Measurements from ENCODE around the gene ARHGEF1.

DNA sequence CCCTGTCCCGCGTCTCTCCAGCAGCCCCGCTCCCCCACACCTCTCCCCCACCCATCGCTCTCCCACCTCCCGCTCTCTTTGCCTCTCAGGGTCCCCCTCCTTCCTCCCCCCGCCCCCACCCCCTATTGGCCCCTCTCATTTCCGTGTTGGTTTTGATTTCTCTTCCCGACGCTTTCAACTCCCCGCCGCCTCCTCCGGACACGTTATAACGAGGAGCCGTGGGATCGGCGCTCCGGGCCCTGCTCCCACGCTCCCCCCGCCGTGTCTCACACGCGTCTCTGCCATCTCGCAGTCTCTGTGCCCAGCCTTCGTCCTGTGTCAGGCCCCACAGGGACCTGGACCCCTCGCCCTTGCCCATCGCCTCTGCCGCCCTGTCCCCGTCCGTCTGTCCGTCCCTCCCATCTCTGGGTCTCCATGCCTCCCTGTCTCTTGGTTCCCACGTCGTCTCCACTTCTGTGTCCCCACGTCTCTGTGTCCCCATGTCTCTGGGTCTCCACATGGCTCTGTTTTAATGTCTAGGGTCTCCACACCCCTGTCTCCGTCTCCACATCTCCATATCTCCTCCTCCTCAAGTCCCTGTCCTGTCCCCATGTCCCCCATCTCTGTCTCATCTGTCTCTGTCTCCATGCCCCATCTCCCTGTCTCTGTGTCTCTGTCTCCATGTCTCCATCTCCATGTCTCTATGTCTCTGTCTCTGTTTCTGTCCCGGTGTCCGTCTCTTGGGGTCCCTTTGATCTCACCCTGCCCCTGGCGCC lies 32.2 kb downstream of the ARHGEF1 start:
- no peak for TF ChIP-seq POLR2A (IDR thresholded peaks at IDR 0.05)
- TF ChIP-seq, protein P1, sequence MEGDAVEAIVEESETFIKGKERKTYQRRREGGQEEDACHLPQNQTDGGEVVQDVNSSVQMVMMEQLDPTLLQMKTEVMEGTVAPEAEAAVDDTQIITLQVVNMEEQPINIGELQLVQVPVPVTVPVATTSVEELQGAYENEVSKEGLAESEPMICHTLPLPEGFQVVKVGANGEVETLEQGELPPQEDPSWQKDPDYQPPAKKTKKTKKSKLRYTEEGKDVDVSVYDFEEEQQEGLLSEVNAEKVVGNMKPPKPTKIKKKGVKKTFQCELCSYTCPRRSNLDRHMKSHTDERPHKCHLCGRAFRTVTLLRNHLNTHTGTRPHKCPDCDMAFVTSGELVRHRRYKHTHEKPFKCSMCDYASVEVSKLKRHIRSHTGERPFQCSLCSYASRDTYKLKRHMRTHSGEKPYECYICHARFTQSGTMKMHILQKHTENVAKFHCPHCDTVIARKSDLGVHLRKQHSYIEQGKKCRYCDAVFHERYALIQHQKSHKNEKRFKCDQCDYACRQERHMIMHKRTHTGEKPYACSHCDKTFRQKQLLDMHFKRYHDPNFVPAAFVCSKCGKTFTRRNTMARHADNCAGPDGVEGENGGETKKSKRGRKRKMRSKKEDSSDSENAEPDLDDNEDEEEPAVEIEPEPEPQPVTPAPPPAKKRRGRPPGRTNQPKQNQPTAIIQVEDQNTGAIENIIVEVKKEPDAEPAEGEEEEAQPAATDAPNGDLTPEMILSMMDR (IDR thresholded peaks at IDR 0.05): no peak

Data from testis (tissue), 2 donors.